Measurements from ENCODE around the gene MEG3.
A peak's percentile ranks its signal among the peaks of the same experiment; 100 is the strongest.

Gene MEG3

DNA sequence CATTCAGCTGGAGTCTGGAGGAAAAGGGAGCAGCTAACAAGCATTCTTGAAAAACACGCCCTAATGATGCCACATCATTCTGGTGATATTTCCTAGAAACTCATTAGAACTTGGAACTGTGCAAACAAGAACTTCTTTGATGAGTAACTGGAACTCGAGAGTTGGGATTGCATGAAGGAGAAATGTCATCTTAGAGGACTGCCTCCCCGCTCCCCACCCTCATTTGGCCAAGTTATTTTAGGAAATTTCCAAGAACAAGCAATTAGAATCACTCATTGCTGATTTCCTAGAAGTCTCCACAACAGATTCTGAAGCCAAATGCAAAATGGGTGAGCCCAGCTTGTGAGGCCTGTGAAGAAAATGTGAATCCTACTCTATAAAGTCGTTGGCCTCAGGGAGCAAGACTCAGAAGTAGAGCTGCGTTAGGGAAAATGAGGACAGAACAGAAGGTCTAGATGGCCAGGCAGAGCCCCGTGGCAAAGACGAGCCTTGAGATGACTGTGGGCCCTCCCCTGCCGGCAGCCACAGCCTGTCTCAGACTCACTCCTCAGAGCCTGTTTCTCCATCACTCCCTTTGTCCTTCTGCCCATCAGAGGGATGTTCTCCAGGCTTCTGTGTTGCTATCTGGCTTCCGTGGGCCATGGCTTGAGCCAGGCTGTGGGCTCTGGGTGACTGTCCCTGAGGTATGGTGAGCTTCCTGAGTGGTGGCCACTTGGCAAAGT, 39.2 kb downstream of the MEG3 start:
- DNase-seq (ENCODE audit: low spot score) = no peak

- no peak for DNase-seq (ENCODE audit: low spot score)
Observed at GRCh38 chr14:100865682-100866591, 40.0 kb downstream of the MEG3 start.

GRCh38 chr14:100866666-100867630, 41.0 kb downstream of the MEG3 start:
- no peak for DNase-seq (ENCODE audit: low spot score)

DNA sequence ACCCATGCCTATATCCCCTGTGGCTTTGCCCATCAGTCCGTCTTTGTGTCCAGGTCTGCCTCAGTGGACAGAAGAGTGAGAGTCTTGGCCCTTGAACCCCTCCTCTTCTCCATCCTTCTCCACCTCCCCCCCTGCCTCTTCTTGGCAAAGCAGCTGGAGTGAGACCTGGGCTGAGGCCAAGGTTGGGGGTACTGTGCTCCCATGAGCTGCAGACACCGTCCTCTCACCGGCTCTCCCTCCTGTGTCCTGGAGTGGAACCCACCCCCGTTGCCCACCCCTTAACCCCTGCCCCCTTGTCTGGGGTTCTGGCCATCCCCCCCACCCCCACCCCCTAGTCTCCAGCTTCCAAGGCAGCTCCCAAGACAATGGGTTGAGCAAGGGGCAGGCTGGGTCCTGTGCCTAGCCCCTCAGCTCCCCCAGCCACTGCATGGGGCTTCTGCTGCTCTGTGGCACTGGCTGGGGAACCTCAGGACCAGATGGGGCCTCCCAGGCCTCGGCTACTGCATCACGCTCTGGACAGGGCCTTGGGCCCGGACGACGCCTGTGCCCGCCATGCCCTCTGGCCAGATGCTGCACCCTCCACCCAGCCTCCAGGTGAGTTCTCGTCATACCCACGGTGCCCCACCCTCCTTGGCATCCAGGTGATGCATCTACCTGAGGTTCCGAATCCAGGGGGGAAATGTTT, 41.9 kb downstream of the MEG3 start:
- DNase-seq (ENCODE audit: low spot score) = no peak

GRCh38 chr14:100868621-100869370, 42.9 kb downstream of the MEG3 start:
- DNase-seq (ENCODE audit: low spot score) = no peak

DNA sequence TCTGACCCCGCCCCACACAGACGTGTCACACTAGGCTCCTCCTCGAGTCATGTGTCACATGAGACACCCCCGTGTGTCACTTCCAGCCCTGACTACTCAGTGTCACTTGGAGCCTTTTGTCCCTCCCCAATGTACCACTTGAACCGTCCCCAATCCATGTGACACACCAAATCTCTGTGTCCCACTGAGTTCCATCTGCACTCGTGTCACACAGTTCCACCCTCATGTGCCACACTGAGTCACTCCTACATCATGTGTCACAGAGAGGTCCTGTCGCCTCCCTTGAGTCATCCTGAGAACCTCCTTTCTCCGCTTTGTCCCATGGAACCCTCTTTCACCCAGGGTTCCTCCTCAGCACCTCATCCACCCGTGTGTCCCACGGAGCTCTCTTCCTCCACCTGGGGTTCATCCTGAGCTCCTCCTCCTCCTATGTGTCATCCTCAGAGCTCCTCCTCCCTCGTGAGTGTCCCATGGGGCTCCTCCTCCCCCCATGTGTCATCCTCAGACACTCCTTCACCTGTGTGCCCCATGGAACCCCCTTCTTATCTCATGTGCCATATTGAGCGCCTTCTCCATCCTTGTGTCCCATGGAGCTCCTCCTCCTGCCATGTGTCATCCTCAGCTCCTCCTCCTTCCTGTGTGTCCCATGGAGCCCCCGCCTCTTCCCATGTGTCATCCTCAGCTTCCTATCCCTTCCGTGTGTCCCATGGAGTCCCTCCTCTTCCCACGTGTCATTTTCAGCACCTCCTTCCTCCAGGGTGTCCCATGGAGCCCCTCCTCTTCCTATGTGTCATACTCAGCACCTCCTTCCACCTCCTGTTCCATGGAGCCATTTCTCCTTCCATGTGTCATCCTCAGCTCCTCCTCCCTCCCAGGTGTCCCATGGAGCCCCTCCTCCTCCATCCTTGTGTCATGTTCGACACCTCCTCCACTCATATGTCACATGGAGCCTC, 45.6 kb downstream of the MEG3 start:
- no peak for DNase-seq (ENCODE audit: low spot score)

DNA sequence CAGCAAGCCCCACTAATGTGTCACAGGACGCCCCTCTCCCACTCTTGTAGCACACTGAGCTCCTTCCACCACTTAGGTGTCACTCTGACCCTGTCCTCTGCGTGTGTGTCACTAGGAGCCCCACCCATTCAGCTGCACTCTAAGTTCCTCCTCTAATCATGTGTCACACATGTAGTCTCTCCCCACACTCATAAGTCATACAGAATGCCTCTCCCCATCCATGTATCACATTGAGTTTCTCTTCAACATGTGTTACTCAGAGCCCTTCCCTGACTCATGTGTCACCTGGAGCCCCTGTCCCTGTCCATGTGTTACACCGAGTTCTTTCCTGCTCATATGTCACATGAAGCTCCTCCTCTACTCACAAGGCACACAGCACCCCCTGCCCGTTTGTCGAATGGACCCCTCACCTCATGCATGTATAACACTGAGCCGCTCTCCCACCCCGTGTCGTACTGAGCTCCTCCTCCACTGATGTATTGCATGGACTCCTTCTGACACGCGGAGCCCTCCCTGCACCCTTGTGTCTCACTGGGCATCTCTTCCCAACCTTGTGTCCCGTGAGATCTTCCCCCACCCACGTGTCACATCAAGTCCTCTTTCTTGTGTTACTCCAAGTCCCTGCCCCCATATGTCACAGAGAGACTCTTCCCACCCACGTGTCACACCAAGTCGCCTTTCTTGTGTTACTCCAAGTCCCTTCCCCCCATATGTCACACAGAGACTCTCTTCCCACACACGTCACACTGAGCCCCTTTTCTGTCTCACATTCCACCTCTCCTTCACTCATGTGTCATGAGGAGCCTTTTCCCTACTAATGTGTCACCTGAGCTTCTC, 46.6 kb downstream of the MEG3 start:
- DNase-seq (ENCODE audit: low spot score) = no peak

DNA sequence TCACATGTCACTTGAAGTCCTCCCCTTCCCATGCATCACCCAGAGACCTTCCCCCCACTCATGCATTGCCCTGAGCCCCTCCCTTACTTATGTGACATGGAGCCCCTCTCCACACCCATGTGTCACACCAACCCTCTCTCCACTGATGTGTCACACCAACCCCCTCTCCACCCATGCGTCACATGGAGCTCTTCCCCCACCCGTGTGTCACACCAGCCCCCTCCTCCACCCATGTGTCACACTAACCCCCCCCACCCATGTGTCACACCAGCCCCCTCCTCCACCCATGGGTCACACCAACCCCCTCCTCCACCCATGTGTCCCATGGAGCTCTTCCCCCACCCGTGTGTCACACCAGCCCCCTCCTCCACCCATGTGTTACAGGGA, 47.2 kb downstream of the MEG3 start:
- no peak for DNase-seq (ENCODE audit: low spot score)

GRCh38 chr14:100874051-100874410, 48.1 kb downstream of the MEG3 start:
- DNase-seq (ENCODE audit: low spot score) = no peak

GRCh38 chr14:100874411-100875091, 48.6 kb downstream of the MEG3 start:
- no peak for DNase-seq (ENCODE audit: low spot score)

DNA sequence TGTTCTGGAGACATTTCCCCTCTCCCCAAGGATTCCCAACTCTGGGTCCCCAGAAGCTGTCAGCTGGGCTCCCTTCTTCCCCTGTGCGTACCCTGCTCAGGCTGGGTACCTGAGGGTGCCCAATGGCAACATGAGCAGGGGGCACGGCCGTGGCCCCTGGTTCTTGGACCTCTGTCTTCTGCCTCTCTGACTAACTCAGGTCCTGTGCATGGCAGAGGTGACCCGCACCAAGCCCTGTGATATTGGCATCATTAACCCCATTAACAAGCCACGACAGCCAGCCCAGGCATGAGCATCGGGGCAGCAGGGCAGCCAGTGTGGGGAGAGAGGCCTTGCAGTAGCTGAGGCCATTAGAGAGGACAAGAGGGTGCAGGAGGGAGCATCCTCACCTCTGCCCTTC, 49.2 kb downstream of the MEG3 start:
- no peak for DNase-seq (ENCODE audit: low spot score)

DNA sequence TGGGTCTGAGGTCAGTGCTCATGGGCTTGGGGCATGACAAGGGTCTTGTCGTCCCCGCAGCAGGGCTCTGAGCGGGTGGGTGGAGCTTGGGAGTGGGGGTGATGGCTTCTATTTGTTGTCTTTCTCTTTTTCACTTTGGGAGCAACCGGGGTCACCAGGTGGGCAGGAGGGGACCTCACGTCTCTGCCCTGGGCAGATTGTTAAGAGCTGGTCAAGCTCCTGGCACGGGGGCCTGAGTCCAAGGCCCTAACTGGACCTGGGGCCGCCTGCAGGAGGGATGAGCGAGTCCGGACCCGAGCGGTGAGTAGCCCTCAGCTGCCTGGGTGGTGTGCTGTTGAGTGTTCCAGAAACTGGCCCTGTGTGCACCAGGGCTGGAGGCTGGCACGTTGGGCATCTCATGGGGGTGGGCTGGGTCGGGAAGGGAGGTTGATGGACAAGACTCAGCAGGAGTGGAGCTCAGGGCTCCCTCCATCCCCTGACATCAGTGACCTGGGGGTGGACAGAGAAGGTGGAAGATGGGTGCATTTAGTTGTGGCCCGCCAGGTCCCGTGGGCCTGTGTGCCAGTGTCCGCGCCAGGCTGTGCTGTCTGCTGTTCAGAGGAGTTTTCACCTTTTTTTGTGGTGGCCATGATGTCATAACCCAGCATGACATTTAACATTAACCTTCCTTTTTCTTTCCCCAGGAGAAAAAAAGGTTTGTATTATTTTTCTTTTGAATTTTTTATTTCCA, 50.1 kb downstream of the MEG3 start:
- no peak for DNase-seq (ENCODE audit: low spot score)

DNA sequence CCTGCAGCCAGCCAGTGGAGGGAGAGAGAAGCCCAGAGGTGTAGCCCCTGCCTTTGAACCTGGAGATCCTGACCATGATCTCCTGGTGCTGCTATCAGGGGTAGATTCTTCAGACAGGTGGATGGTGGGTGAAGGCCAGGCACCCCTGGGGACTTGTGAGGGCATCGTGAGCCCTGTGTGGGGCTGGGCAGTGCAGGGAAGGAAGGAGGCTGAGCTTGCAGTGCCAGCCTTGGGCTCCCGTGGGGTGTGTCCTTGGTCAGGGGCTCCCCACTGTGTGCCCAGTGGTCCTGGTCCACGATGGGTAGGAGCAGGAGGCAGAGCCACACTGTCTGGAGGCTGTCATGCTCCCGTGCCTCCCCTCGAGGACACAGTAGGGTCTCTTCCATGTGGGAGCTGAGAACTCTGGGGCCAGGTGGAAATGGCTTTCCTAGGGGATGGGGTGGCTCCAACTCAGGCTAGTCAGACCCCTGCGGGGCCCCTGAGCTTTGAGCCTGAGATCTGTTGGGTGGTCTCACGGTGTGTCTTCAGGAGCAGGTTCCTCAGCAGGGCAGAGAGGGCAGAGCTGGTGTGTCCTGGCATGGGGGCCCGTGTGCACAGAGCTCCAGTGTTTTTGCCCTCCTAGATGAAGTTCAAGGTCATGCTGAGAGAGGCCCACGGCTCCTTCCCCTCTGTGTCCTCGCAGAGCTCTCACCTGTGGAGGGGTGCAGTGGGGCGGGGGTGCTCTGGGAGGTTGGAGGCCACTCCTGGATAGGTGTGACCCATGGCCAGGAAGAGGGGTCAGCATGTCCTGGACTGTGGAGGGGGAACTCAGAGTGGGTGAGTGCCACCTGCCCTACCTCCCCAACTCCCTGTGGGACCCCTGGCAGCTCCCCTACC, 52.6 kb downstream of the MEG3 start:
- DNase-seq (ENCODE audit: low spot score) = no peak

DNA sequence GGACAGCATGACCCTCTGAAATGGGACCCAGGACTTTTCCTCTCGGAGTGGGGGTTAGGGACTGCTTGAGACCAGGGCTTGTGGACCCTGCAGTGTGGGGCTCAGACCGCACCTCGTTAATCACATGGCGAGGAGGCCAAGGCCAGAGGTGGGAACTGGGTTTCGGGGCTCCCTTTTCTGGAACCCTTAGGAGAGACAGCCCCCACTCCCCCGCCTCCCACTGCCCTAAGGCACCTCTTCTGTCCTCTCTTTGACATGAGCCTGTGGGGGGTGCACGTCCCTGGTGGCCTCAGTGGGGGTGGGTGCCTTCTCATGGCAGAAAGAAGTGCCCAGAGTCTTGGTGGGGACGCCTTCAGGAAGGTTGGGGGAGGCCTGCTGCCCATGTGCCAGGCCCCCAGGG, 53.3 kb downstream of the MEG3 start:
- no peak for DNase-seq (ENCODE audit: low spot score)

DNA sequence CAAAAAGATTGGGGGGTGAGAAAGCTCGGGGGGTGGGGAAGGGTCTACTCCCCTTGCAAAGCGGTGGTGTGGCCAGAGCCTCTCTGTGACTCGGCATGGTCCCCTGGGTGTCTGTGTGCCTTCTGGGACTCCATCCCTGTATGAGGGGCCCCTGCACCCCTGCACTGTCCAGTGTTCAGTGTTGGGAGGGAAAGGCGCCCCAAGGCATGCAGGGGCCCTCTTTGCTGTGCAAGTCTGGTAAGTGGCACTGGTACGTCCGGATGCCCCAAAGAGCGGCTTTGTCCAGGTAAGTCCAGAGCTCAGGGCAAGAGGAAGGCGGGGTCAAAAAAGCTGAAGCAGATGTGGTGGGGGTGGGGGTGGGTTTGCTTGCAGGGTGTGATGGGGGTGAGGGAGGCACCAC, 53.9 kb downstream of the MEG3 start:
- no peak for DNase-seq (ENCODE audit: low spot score)

DNA sequence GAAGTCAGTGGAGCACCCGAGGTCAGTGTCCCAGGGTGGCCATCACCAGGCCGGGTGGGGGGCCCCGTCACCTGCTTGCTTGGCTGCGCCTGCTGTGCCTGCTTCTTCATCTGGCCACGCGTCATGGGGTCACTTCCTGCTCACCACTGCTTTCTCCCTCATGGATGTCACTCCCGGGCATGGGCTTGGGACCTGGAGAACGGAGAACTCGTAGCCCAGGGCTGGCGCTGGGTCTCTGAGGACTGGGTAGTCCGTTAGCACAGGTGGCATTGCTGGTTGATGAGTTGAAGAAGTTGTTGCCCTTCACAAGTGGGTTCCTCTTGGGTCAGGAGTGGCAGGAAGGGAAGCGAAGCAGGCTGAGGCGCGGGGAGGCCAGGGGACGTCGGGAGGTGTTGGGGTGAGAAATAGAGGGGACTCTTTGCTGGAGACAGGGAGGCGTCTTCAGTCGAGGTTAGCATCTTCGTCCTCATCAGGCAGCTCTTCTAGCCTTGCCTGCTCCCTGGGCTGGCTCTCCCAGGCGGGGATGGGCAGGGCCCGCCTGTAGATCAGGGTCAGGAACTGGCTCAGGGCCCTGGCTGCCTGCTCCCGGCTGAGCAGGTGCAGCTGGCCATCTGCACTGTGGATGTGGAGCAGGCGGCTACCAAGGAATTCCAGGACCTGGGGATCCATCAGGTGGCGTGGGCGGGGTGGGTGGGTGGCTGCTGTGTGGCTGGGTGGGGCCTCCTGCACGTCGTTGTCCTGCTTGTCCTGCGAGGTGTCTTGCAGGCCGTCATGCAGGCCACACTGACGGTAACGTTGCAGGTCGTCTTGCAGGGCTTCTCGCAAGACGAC, 54.6 kb downstream of the MEG3 start:
- peak; percentile 69 for DNase-seq (ENCODE audit: low spot score)

Measured in cerebellar cortex (tissue), 1 donor.